ENCODE results near the gene PANX2. TPM values are rescaled to one million over a fixed set of nuclear protein-coding genes. Genes with fewer than 3 reads are reported as not detected.
"Not testable (repeated sequence)": the region's sequence is repeated elsewhere in the genome, so short reads cannot be mapped to it uniquely, and the experiment has no call there.

Gene PANX2
- total RNA-seq, 1 experiment from 2014 or later = 18.0 TPM

DNA sequence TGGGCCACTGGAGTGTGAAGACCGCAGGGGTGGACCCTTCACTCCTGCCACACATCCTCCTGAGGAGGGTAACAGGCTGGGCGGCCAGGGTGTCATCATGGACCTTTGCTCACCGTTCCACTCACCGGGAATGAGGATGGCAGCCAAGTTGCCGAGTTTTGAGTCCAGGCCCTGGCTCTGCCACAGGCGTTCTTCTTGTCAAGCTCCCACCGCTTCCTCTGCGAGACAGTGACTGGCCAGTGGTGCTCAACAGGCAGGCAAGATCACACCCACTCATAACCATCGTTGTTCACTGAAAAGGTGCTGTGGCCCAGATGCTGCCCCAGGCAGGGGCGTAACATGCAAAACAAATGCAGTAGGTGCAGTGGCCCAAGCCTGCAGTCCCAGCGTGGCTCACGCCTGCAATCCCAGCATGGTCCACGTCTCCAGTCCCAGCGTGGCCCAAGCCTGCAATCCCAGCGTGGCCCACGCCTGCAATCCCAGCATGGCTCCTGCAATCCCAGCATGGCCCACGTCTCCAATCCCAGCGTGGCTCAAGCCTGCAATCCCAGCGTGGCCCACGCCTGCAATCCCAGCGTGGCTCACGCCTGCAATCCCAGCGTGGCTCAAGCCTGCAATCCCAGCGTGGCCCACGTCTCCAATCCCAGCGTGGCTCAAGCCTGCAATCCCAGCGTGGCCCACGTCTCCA is 5.0 kb upstream of the PANX2 start:
- in situ Hi-C loops (cut with HindIII; ENCODE audit: low pct_unique_long_range_greater_than_20kb, low sequenced_read_pairs) = no loop called here
- no peak for DNase-seq (ENCODE audit: low read depth)

DNA sequence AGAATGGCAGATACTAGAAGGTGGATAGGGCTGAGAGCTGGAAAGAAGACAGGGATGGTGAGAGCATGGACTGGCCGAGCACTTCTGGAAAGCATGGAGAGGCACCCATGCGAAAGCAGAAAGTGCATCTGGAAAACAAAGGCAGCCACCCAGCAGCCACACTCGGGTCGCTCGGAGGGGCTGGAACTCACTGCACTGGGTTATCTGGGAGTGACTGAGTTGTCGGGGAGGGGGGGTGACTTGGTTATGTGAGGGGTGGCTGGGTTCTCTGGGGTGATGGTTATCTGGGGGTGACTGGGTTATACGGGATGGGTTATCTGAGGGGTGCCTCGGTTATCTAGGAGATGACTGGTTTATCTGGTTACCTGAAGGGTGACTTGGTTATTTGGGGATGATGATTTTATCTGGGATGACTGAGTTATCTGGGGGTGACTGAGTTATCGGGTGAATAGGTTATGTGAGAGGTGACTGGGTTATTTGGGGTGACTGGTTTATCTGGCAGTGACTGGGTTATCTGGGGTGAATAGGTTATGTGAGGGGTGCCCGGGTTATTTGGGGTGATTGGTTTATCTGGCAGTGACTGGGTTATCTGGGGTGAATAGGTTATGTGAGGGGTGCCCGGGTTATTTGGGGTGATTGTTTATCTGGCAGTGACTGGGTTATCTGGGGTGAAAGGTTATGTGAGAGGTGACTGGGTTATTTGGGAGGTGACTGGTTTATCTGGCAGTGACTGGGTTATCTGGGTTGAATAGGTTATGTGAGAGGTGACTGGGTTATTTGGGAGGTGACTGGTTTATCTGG is 2.6 kb upstream of the PANX2 start:
- DNase-seq (ENCODE audit: low read depth) = no peak
- in situ Hi-C loops (cut with HindIII; ENCODE audit: low pct_unique_long_range_greater_than_20kb, low sequenced_read_pairs) = no loop called here

DNA sequence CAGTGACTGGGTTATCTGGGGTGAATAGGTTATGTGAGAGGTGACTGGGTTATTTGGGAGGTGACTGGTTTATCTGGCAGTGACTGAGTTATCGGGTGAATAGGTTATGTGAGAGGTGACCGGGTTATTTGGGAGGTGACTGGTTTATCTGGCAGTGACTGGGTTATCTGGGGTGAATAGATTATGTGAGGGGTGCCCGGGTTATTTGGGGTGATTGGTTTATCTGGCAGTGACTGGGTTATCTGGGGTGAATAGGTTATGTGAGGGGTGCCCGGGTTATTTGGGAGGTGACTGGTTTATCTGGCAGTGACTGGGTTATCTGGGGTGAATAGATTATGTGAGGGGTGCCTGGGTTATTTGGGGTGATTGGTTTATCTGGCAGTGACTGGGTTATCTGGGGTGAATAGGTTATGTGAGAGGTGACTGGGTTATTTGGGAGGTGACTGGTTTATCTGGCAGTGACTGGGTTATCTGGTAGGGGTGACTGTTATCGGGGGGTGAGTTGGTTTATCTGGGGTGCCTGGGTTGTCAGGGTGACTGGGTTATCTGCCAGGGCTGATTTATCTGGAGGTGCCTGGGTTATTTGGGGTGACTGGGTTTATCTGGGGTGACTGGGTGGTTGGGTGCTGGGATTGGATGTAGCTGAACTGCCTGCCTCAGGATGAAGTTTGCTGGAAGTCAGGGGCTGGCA is 1.9 kb upstream of the PANX2 start:
- in situ Hi-C loops (cut with HindIII; ENCODE audit: low pct_unique_long_range_greater_than_20kb, low sequenced_read_pairs); DNase-seq (ENCODE audit: low read depth): not testable (repeated sequence)

- no peak for DNase-seq (ENCODE audit: low read depth)
- in situ Hi-C loops (cut with HindIII; ENCODE audit: low pct_unique_long_range_greater_than_20kb, low sequenced_read_pairs) = no loop called here
Measured at GRCh38 chr22:50169181-50169759, 1.3 kb upstream of the PANX2 start.

DNA sequence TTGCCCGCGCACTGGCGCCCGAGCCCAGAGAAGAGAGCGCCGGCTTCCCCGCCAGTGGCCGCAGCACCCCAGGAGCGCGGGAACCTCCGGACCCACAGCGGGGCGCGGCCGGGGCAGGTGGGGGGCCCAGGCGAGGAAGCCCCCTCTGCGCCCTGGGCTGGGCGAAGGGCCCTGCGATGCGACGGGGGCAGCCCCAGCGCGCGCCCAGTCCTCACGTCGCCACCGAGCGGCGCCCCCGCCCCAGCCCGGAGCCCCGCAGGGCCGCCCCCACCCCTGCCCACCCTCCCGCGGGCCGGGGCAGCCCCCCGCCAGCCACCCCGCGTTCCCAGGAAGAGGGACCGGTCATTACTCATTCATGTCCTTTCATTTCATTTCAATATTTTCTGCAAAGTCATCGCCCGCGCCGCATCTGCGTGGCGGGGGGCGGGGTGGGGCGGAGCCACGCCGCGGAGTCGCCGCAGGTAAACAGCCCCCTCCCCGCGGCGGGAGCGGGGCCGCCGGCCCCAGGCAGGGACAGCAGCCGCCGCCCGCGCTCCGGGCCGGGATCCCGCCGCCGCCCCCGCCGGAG is 673 bp upstream of the PANX2 start:
- peak; percentile 72 for DNase-seq (ENCODE audit: low read depth)
- in situ Hi-C loops (cut with HindIII; ENCODE audit: low pct_unique_long_range_greater_than_20kb, low sequenced_read_pairs) = no loop called here

- in situ Hi-C loops (cut with HindIII; ENCODE audit: low pct_unique_long_range_greater_than_20kb, low sequenced_read_pairs) = no loop called here
- DNase-seq (ENCODE audit: low read depth) = no peak
Measured at GRCh38 chr22:50171319-50171964, 911 bp downstream of the PANX2 start.

GRCh38 chr22:50171965-50172421 is 1.5 kb downstream of the PANX2 start:
- in situ Hi-C loops (cut with HindIII; ENCODE audit: low pct_unique_long_range_greater_than_20kb, low sequenced_read_pairs) = no loop called here
- no peak for DNase-seq (ENCODE audit: low read depth)

DNA sequence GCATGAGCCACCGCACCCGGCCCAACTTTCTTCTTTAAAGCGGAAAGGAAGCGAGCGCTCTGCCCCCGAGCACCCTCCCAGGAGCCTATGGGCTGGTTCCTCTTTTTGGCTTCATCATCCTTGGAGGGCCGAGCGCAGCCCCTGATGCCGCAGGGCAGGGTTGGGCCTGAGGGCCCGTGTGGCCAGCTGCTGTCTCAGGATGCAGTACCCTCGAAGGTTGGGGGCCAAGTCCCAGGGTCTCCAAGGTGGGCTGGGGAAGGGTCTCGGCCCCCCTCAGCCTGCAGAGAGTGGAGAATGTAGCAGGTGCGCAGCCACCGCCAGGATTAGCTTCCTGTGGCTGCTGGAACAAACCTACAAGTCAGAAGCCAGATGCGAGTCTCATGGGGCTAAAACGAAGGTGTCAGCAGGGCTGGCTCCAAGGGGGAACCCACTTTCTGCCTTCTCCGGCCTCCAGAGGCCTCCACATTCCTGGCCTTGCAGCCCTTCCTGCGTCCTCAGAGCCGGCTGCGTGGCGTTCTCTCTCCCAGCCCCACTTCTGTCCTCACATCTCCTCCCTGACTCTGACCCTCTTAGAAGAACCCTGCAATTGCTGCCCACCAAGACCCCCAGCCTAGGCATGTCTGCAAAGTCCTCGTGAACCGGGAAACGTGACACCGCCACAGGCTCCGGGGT is 2.9 kb downstream of the PANX2 start:
- in situ Hi-C loops (cut with HindIII; ENCODE audit: low pct_unique_long_range_greater_than_20kb, low sequenced_read_pairs) = no loop called here
- no peak for DNase-seq (ENCODE audit: low read depth)

DNA sequence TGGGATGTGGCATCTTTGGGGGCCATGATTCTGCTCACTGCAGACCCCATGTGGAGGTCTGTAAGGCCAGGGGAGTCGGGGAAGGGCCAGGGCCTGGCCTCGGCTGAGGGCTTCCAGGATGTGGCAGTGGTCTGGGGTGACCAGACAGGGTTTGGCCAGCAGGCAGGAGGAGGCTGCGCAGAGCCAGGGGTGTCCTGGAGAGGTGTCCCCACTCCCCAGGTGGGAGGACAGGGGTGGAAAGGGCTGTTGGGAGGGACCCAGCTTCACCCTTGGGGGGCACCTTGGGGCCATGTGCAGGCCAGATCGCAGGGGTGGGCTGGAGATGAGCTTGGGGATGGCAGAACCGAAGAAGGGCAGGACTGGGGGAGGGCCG is 3.4 kb downstream of the PANX2 start:
- in situ Hi-C loops (cut with HindIII; ENCODE audit: low pct_unique_long_range_greater_than_20kb, low sequenced_read_pairs) = no loop called here
- DNase-seq (ENCODE audit: low read depth) = no peak

- no peak for DNase-seq (ENCODE audit: low read depth)
- in situ Hi-C loops (cut with HindIII; ENCODE audit: low pct_unique_long_range_greater_than_20kb, low sequenced_read_pairs) = no loop called here
Measured at GRCh38 chr22:50174382-50175190, 4.1 kb downstream of the PANX2 start.

- in situ Hi-C loops (cut with HindIII; ENCODE audit: low pct_unique_long_range_greater_than_20kb, low sequenced_read_pairs) = no loop called here
- no peak for DNase-seq (ENCODE audit: low read depth)
Measured at GRCh38 chr22:50175191-50175461, 4.6 kb downstream of the PANX2 start.

DNA sequence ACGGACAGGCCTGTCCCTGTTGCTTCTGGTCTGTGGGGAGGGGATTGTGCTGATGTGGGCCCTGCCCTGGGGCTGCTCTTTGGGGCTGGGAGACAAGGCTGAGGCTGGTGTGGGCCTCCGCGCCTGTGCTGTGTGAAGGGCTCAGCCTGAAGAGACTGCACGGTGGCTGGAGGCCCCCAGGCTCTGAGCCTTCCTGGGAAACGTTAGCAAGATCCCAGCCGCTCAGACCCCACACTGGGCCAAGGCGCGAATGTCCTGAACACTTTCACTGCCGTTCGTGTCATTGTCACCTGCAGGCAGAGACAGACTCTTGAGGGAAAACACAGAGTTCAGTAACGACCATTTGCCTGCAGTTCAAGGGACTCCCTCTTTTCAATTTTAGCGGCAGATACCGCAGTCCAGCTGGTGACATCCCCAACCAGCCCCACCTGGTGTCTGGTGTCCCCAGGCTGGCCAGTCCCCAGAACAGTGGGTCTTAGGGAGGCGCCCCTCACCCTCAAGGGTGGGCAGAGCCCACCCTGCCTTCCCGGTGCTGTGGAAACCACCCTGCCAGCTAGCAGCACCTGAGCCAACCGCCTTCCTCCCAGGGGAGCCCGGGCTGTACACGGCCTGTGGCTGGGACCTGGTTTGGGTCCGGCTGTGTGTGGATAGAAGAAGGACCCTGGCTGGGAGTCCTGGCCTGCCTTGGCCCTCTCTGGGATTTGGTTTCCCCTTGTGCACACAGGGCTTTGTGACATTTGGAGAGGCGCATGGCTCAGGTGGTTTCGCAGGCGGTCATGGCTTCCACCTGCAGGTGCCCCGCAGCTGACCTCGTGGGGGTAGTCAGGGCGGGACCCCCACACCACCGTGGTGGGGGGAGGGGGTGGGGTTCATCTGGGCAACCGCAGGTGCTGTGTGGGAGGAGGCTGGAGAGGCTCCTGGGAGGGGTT is 5.7 kb downstream of the PANX2 start:
- no peak for DNase-seq (ENCODE audit: low read depth)
- in situ Hi-C loops (cut with HindIII; ENCODE audit: low pct_unique_long_range_greater_than_20kb, low sequenced_read_pairs) = no loop called here

GRCh38 chr22:50176850-50177536 is 6.5 kb downstream of the PANX2 start:
- no peak for DNase-seq (ENCODE audit: low read depth)
- in situ Hi-C loops (cut with HindIII; ENCODE audit: low pct_unique_long_range_greater_than_20kb, low sequenced_read_pairs) = no loop called here

GRCh38 chr22:50177537-50178470 is 7.3 kb downstream of the PANX2 start:
- in situ Hi-C loops (cut with HindIII; ENCODE audit: low pct_unique_long_range_greater_than_20kb, low sequenced_read_pairs) = no loop called here
- no peak for DNase-seq (ENCODE audit: low read depth)

GRCh38 chr22:50178471-50178864 is 7.9 kb downstream of the PANX2 start:
- in situ Hi-C loops (cut with HindIII; ENCODE audit: low pct_unique_long_range_greater_than_20kb, low sequenced_read_pairs) = no loop called here
- no peak for DNase-seq (ENCODE audit: low read depth)
